SK-N-MC (cell line): ENCODE data around the gene OTUB2.

ENCODE experiments used
- EZH2 ChIP-seq: fragments of 200-600 bp; sonication (generic); IDR thresholded peaks from one replicate; pipeline ENCODE4 v1.6.1; 2017; ENCODE audit warnings: antibody characterized with exemption
- FOXP2 ChIP-seq: optimal IDR thresholded peaks from 2 replicates; pipeline ENCODE3; 2011; ENCODE audit warnings: mild to moderate bottlenecking, moderate library complexity; ENCODE audit not compliant: insufficient read depth; ENCODE audit errors: extremely low read length, control extremely low read depth
- POLR2AphosphoS5 ChIP-seq: IDR thresholded peaks from 2 replicates; pipeline ENCODE4 v1.6.1; 2012; ENCODE audit warnings: mild to moderate bottlenecking, low read depth, low read length, borderline replicate concordance

DNA sequence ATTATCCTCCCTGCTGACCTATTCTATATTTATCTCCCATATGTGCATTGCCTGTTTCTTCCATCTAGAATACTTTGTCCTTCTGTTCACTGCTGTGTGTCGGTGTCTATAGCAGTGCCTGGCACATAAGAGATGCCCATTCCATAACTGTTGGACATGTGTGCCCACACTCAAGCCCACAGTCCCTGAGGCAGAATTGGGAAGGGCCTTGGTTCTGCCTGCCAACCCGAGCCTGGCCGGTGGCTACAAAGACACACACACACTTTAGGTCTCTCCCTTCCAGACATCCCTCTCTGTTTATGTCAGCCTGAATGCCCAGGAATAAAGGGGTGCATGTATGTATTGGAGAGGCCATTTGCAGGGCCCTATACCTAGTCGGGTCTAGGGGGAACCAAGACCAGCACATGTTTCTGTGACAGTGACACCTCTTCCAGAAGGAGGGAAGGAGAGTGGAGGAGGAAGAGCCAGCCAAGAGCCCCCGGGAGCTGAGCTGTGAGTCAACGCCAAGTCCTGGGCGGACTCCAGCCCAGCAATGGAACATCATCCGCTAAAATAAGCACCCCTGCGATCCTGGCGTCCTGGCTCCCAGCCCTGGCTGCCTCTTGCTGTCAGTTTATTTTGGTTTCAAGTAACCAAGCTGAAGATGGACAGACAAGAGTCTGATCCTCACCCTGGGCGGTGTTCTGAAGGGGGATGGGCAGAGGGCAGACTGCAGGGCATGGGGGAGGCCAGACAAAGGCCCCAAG is 45.5 kb upstream of the OTUB2 start:
- TF ChIP-seq EZH2 (no peak), POLR2AphosphoS5 (no peak), FOXP2 (no peak)
